Melanocyte of skin (primary cell): ENCODE measurements around the gene DCUN1D2. TPM values are rescaled to one million over a fixed set of nuclear protein-coding genes. Genes with fewer than 3 reads are reported as not detected.

Source experiments
- small RNA-seq, 2 donors: library from RNA; depleted of rRNA; stranded (forward); fragments of <200 nt; gene quantifications; one replicate each; pipeline ENCODE3, GENCODE V24; 2012
- total RNA-seq, 2 donors: library from RNA; depleted of rRNA; stranded (reverse); fragments of >200 nt; gene quantifications; 2 replicates each; pipeline ENCODE4 v1.2.3, GENCODE V29; 2012

The DCUN1D2 gene
- total RNA-seq = 1 to 10 TPM; 4.5 to 5.3 TPM

GRCh38 chr13:113490496-113491417, at the start of gene DCUN1D2:
DCUN1D2 (minus strand) TSS chr13:113490711; CDS start chr13:113490669, 42 bp downstream.

GRCh38 chr13:113452942-113453901, 37.3 kb downstream of the DCUN1D2 start, which contains the start of gene ADPRHL1:
ADPRHL1 (minus strand) TSS chr13:113453488; CDS start chr13:113453437, 51 bp downstream.

Small RNA genes within 50 kb of the gene (small RNA-seq; reads per million reads assigned to genes)
- gene RNU1-16P = 0 to 0.17 reads per million in 2 donors

Other genes with a start within 250 kb of the DCUN1D2 start
- gene LAMP1, start 193.5 kb downstream of the DCUN1D2 start, total RNA-seq = 100 to 1,000 TPM; 120 to 134 TPM
- gene GRTP1, start 126.6 kb downstream of the DCUN1D2 start, total RNA-seq = 1 to 10 TPM; 1.7 to 3.8 TPM
- under 1 TPM; 0.33 to 0.69 TPM for gene ADPRHL1, start 37.2 kb downstream of the DCUN1D2 start, total RNA-seq
- 10 to 100 TPM; 40.6 to 62.6 TPM for gene TFDP1, start 94.0 kb upstream of the DCUN1D2 start, total RNA-seq
- gene ATP4B, start 167.5 kb upstream of the DCUN1D2 start, total RNA-seq = not detected
- gene GRK1, start 176.5 kb upstream of the DCUN1D2 start, total RNA-seq = not detected